HG03045 (cell line): ENCODE results near the gene ROBO1.
"Not testable (repeated sequence)": the region's sequence is repeated elsewhere in the genome, so short reads cannot be mapped to it uniquely, and the experiment has no call there.

ENCODE experiments used
- ATAC-seq: cut with Tn5 transposase; IDR thresholded peaks from one replicate; pipeline ENCODE4 v1.9.1; 2021; ENCODE audit warnings: mild to moderate bottlenecking, moderate library complexity; ENCODE audit not compliant: unreplicated experiment

The ROBO1 gene

DNA sequence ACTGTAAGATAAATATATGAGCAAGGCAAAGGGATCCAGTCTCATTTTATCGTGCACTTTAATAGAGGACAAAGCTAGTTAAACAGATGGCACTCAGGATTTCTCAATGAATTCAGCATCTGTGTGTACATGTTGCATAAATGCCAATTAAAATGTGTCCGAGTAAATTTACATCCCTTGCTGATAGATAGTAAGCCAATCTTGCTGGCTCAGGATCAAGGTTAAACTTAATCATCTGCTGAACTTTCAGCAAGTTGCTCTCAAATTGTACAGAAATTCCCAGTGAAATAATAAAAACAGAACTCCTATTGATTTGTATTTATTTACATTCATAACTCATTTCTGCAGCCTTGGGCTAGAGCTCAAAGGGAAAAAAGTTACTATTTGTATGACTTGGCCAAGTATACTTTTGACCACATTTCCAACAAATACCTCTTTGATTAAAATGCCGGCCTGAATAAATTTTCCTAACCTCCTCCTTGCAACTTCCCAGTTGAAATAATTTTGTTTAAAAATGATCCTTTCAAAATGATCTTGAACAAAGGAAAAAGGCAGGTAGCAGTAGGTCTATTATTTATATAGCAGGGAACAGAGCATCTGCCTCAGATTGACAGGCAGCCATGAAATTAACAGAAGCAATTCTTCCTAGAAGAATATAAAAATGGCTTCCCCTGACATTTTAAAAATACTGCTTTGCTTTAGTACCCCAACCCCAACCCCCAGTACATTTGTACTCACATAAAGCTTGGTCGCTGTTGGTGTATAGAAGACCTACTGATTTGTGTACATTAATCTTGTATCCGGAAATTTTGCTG, 1001.9 kb downstream of the ROBO1 start:
- no peak for ATAC-seq

DNA sequence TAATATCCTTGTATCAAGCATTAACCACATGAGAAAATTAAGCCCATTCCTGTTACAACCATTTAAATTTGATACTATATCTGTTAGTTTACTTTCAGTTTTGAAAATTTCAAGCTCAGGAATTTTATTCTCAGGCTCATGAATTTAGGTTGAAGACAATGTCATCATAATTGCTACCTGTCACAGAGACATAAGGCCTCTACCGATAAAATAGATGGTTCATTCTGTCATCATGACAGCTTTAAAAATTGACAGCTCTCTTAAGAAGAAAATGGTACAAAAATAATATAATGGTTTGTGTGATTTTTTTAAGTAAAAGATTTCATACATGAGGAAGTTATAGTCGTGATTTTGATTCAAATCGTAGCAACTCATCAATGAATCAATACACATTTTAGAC, 1003.2 kb downstream of the ROBO1 start:
- ATAC-seq: no peak

DNA sequence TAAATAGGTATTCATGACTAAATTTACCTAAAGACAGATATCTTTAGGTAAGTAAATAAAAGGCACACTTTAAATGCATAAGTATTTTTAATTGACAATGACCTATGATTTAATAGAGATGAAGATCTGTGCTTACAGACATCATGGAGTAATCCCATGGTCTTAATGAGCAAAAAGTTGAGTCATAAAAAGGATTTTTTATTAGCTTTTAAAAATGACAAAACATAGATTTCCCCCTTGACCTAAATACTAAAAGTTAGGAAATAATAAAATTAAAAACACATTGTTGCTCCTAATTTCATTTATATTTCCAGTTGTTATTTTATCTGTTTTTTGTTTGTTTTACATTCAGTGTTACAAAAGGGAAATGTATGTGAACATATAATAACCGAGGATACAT, 1005.7 kb downstream of the ROBO1 start:
- no peak for ATAC-seq

DNA sequence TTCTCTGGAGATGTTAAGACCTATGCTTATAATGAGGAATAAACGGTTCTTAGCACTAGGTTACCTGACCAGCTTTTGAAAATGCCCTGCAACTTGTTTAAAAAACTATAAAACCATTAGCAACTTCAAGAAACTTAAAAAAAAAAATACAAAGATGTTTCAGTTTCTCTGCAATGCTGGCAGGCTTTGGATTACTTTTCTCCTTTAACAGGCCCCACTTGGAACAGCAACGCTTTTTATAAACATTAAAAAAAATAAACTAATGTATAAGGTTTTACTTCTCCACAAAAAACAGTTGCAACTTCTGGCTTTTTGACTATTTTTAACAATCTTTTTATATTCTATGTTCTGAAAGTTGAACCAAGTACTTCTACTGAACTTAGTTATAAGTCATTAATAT, 1006.7 kb downstream of the ROBO1 start:
- no peak for ATAC-seq

DNA sequence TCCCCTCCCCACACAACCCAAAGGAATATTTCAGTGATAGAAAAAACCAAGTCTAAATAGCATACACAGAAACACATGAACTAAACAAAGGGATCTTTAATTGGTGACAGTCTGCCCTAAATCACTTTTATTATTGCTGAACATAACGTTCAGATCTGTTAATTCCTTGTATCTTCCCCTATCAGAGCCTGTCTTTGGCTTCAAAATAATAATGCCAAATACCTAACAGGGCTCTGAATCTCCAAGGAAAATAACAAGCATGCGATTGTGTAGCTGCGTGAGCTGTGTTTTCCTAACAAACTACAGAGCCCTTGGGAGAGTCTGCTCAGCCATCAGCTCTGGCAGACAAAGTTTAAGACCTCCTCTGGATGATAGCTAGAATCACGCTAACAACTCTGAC, 1010.1 kb downstream of the ROBO1 start:
- no peak for ATAC-seq

DNA sequence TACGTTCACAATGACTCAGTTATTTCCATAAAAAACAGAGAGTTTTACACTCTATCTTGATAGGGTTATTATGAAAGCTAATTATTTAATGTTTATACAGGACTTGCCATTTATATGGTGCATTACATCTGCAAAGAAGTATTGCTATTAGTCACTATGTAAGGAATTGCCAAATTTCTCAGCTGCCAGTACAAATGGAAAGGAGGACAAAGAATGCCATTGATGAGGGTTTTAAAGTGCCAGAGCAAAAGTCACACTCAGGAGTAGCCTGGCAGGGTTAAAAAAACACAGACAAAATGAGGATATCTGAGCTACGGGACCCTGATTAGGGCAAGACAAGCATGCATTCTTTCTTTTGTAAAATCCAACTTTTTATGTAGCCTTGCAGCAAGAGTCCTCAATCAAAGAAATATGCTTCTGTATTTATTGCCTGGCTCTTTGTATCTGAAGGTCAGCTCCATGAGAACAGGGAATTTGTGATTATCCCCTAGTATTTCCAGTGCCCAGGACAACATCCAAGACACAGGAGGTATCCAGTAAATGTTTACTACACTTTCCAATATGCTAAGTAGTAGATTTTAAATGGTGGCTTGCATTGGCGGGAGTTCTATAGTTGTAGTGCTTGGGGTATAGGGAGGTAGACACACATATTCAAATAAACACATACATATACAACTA, 1013.6 kb downstream of the ROBO1 start:
- ATAC-seq: no peak

DNA sequence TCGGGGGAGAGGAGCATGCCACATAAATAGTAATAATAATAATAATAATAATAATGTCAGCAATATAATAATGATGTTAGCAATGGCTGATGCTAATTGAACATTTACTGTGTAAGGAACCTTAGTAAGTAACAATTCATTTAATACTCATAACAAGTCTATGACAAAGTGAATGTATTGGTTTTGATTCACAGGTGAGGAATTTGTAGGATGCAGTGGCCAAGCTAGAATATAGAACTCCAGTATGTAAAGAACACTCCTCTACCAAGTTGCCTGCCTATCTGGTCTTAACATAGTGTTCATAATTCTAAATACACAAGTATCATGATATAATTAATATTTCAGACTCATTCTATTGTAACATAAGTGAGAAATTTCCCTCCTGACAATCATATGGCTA, 1016.5 kb downstream of the ROBO1 start:
- no peak for ATAC-seq

DNA sequence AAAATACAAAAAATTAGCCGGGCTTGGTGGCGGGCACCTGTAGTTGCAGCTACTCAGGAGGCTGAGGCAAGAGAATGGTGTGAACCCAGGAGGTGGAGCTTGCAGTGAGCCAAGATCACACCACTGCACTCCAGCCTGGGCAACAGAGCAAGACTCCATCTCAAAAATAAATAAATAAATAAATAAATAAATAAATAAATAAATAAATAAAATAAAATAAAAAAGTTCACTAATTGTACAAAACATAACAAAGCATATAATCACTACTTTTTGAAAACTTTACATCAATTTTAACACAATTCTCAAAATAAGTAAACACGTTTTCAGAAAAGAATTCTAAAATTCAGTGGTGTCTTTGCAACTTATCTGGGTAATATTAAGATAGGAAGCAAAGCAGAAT, 1017.5 kb downstream of the ROBO1 start:
- not testable (repeated sequence) for ATAC-seq

DNA sequence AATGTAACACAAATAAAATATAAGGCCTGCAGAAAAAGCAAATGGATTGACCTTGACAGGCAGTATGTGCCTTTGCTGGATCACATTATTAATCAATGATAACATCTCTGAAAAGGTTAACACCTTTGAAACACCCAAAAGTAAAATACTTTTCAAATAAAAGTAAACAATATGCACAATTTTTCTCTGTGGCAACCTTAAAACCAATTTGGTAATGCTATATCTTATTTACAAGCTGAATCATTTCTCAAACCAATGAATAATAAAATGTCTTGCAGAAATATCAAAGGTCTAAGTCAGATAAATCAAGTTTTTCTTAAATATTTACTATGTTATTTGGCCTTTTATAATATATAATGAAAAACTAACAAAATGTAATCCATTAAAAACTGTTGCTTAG, 1018.7 kb downstream of the ROBO1 start:
- no peak for ATAC-seq

DNA sequence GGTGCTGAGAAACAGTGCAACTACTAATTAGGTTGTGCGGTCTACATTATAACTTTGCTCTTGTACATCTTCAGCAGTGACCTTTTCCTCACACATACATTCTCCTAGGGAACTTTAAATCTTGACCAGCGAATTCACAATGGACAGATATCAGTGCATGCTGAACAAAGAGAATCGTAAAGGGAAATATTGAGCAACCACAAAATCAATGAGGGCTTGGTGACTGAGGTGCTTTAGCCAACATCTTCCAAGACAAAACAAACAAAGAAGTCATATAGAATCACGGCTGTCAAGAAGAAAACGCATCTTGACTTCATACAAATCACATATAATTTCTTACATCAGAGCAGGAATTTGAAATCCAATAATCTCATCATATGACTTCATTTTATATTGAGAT, 1022.0 kb downstream of the ROBO1 start:
- ATAC-seq: no peak

DNA sequence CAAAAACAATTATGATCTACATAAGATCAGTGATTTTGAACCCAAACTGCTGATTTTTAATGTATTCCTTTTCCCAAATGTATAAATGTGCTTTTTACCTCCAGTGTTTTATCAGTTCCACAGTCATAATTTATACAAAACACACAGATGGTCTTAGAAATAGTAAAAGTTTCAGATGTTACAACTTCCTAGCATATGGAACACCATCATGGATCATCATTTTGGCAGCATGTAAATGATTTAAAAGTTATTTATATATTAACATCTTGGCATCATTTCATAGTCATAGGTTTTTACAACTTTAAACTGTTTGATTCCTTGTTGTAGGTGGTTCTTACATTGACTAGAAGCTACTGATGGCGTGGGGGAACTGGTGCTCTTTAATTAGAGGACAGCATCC, 1025.3 kb downstream of the ROBO1 start:
- ATAC-seq: no peak

DNA sequence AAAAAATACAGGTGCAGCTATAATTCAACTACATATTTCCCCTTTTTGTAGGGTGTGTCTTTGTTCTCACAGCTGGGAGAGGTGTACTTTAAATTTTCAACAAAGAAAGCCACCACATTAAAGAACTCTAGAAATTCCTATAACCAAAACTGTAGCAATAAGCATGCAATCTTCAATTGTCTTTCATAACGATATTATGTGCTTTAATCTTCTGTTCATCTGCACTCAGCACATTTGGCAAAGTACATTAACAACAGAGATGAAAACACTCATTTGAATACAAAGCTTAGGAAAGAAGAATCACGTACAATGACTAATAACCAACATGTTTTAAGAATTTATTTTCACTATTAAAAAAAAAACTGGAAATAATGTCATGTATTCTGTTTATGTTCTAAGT, 1025.8 kb downstream of the ROBO1 start:
- no peak for ATAC-seq

DNA sequence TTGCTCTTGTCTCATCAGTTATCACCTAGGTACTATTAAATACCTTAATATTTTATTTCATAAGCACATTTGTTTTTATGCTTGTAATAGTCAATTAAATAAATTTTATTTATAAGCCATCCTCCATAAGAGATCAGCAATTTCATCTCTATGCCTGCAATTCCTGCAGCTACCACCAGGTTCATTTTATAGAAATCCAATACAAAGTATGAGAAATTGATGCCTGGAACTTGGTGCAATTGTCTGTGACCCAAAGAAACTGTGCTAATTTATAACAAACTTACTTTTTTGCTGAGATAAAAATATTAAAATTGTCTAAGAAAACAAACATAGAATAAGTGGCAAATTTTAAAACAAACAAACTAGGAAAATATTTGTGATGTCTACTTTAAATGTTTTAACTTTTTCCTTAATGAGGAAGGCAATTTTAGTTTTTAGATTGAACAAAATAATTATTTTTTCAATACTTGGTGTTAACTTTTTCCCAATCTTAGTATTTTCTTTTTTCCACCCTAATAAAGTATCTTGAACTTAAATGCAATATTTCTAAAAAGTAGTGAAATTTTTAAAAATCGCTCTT, 1026.6 kb downstream of the ROBO1 start:
- ATAC-seq: no peak

DNA sequence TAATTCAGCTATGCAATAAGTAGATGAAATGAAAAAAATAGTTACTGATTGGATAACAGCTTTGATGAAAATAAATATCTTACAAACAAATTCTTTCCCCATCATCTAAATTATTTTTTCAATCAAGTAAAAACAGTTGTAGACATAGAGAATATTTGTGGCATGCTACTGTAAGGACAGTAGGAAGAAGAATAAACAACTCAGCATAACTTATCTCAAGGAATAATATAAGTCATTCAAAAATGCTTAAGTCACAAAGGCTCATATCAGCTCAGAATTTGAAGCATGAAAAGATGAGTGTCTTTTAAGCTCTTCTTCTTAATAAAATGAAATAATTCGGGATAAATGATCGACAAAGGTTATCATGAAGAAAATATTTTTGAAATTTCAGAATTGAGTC, 1029.0 kb downstream of the ROBO1 start:
- ATAC-seq: no peak

DNA sequence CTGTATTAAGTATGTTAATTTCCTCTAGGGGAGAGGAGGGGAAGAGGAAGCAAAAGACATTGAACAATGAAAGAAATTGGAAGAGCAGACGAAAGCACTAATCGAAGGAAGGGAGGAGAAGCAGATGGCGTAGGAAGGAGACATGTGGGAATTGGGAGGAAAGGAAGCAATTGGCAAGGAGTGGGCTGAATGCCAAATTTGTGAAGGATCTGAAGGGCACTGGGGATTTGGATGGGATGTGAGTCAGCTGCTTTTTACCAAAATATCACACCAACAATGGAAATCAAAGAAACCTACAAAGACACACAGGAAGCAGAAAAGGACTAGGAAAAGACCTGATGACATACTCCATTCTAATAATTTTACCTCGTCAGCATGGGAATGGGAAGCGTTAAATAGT, 1029.8 kb downstream of the ROBO1 start:
- ATAC-seq: no peak

DNA sequence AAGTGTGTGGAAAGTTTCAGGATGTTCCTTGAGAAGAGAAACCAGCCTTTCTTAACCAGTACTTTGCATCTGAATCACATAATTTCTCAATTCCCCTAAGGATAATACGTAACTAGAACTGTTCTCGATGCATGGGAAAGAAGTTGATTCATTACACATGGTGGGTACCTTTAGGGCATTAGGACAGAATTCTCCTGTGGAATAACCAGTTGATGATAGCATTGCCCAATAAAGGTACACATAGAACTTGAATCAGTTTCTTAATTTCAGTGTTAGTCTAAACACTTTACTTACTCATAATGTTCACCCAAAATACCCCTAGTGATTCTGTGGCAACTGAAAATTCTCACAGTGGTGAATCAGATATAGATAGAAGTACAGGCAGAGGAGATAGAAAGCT, 1030.9 kb downstream of the ROBO1 start:
- ATAC-seq: no peak

DNA sequence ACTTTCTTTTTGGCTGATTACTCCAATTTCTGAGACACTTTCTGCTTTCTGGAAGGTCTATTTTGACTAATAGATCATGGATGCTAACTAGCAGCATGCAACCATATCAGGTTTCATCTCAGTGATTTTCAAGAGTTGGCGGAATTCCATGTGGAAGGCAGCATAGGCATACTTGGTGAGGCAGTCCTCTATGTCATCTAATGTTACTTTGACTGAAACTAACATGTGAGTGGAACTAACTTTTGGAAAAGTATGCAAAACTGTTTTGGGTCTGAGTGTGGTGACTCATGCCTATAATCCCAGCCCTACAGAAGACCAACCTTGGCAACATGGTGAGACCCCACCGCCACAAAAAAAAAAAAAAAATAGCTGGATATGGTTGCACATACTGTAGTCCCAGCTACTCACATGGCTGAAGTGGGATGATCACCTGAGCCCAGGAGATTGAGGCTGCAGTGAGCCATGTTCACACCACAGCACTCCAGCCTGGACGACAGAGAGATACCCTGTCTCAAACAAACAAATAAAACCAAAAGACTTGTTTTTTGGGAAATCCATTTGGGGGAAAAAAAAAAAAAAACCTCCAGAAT, 1033.7 kb downstream of the ROBO1 start:
- no peak for ATAC-seq

DNA sequence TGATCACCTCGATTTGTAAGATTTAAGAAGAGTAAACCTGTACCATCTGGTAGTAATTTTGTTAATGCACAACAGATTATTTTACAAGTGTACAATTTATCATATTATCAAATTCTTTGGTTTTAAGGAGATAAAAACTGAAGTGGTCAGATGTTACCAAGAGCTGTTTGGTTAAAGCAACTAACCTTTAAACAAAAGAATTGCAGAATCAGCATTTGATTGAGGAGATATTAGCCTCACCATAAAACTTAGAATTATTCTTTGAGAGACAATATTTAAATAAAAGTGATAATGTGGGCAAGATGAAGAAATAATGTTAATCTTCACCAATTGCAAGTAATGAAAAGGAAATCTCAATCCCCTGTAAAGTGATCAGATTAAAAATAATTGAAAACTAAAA, 1034.9 kb downstream of the ROBO1 start:
- ATAC-seq: no peak

DNA sequence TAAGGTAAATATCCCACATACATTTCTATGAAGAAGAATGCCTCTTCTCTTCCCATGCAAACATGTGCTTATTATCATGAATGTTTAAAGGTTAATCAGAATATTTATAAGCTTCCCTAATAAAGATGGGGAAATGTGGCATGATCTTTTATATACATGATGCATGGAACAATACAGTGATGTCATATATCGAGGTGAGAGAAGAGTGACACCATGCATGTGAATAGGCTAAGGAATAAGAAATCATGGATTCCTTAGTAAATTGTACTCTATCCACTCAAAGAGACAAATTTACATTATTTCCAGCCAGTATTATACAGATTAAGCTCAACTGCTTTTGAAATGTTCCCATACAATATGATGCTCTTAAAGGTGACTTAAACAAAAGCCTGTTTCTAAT, 1035.3 kb downstream of the ROBO1 start:
- ATAC-seq: no peak

DNA sequence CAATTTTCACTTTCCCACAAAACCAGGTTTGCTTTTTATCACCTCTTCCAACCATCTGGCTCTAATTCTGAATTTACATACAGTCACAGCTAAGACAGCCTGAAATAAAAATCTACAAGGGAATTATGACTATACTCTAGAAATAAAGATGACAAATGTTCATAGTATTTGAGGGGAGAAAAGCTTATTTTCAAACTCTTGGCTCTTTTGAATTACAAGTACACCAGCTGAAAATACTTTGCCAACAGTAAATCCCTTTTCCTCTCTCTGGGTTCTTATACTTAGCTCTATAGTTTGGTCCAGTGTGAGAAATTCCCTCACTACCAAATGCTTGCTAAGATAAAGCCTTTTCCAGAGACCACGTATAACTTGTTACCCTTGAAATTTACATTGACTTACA, 1037.9 kb downstream of the ROBO1 start:
- ATAC-seq: no peak

DNA sequence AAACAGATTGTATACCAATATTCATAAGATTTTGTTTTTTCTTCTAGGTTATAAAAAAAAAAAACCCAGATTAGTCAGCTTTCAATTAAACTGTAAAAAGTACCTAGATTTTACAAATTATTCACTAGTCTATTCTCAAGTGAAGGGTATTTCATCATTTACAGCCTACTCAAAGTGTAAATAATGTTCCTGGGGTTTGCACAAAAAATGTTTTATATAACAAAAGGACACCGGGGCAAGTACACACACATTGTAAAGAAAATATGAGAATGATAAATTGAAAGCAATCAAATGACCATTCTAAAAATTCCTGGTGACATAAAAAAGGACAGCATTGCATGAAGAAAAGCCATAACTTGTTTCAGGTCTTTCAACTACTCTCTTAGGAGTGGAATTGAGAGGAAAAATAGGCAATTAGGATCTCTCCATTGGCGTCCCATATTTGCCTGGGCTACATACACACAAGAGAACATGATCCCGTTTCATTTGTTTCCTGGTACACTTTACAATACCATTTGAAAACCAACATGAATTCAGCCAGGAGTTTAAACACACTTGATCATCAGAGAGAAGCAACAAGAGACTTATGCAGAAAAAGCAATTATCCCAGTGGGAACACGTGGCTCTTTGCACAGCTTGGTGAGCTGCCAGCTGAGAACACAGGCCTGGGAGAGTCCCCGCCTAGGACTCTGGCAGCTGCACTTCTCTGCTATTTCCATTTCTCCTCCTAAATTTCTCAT, 1039.2 kb downstream of the ROBO1 start:
- ATAC-seq: no peak
